Breast epithelium (tissue), 3 donors: ENCODE measurements around the gene CXCL9.

Experiments used
- POLR2A ChIP-seq: fragments of 450-650 bp; IDR thresholded peaks from one replicate; pipeline ENCODE4 v1.6.1; 2016; ENCODE audit warnings: antibody characterized with exemption, mild to moderate bottlenecking, moderate library complexity
- POLR2AphosphoS5 ChIP-seq, 3 donors: sonication (generic); formaldehyde crosslinking; IDR thresholded peaks; one replicate each; pipeline ENCODE4 v1.6.1; 2017; ENCODE audit warnings: antibody characterized with exemption in 3 of 3
- TF ChIP-seq, protein P1 (sequence below), 3 donors: fragments of 450-650 bp; IDR thresholded peaks; one replicate each; pipeline ENCODE4 v1.5.1; 2016 to 2017; ENCODE audit warnings: antibody characterized with exemption in 3 of 3, mild to moderate bottlenecking in 3 of 3, moderate library complexity in 3 of 3

DNA sequence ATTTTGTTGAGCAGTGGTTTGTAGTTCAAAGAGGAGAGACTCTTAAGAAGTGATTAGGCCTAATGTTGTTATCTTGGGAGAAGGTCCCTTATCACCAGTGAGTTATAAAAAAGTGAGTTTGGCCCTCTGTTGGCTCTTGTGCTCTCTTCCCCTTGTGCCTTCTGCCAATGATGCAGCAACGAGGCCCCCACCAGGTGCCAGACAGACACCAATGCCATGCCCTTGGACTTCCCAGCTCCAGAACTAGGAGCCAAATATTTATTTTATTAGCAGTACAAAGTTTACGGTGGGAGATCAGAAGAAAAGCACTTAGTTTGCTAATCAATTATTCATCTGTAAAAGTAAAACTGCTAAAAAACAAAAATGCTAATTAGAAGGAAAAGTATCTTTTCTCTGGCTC lies 43.8 kb downstream of the CXCL9 start:
- TF ChIP-seq, protein P1, sequence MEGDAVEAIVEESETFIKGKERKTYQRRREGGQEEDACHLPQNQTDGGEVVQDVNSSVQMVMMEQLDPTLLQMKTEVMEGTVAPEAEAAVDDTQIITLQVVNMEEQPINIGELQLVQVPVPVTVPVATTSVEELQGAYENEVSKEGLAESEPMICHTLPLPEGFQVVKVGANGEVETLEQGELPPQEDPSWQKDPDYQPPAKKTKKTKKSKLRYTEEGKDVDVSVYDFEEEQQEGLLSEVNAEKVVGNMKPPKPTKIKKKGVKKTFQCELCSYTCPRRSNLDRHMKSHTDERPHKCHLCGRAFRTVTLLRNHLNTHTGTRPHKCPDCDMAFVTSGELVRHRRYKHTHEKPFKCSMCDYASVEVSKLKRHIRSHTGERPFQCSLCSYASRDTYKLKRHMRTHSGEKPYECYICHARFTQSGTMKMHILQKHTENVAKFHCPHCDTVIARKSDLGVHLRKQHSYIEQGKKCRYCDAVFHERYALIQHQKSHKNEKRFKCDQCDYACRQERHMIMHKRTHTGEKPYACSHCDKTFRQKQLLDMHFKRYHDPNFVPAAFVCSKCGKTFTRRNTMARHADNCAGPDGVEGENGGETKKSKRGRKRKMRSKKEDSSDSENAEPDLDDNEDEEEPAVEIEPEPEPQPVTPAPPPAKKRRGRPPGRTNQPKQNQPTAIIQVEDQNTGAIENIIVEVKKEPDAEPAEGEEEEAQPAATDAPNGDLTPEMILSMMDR (IDR thresholded peaks at IDR 0.05): no peak
- TF ChIP-seq POLR2A (no peak), POLR2AphosphoS5 (IDR thresholded peaks at IDR 0.05) (no peak)
